Caki2 (cell line): ENCODE results near the gene FBXO4. TPM values are rescaled to one million over a fixed set of nuclear protein-coding genes. Genes with fewer than 3 reads are reported as not detected.
"Not testable (repeated sequence)": the region's sequence is repeated elsewhere in the genome, so short reads cannot be mapped to it uniquely, and the experiment has no call there.

ENCODE experiments used
- DNase-seq: peaks from one replicate; pipeline ENCODE4 v3.0.0-alpha.2; 2015; ENCODE audit warnings: low read depth
- in situ Hi-C: cut with HindIII; loops from 2 replicates; pipeline ENCODE4 v1.10.0; 2016; ENCODE audit warnings: low sequenced_read_pairs, low pct_unique_long_range_greater_than_20kb, mixed read lengths
- total RNA-seq: library from RNA; depleted of rRNA; stranded (reverse); fragments of >200 nt; shearing (Covaris generic); gene quantifications from 2 replicates; pipeline ENCODE4 v1.2.3, GENCODE V29; 2014; ENCODE audit warnings: low replicate concordance

Gene FBXO4
- total RNA-seq, 1 experiment from 2014 or later = 20.6 TPM

- in situ Hi-C loops = no loop called here
- no peak for DNase-seq
Observed at GRCh38 chr5:41908374-41909079, 16.6 kb upstream of the FBXO4 start.

GRCh38 chr5:41918105-41918504, 7.0 kb upstream of the FBXO4 start:
- in situ Hi-C loops = no loop called here
- no peak for DNase-seq

- no peak for DNase-seq
- in situ Hi-C loops = no loop called here
Observed at GRCh38 chr5:41921166-41921565, 3.9 kb upstream of the FBXO4 start.

GRCh38 chr5:41921874-41922273, 3.2 kb upstream of the FBXO4 start:
- in situ Hi-C loops = no loop called here
- no peak for DNase-seq

GRCh38 chr5:41924526-41924871, 582 bp upstream of the FBXO4 start:
- in situ Hi-C loops = no loop called here
- DNase-seq = no peak

GRCh38 chr5:41925555-41925951, 472 bp downstream of the FBXO4 start:
- DNase-seq = no peak
- in situ Hi-C loops = no loop called here

- in situ Hi-C loops = no loop called here
- no peak for DNase-seq
Observed at GRCh38 chr5:41927604-41928003, 2.5 kb downstream of the FBXO4 start.

- in situ Hi-C loops = no loop called here
- no peak for DNase-seq
Observed at GRCh38 chr5:41929035-41929434, 4.0 kb downstream of the FBXO4 start.

- DNase-seq = no peak
- in situ Hi-C loops = no loop called here
Observed at GRCh38 chr5:41932770-41933169, 7.7 kb downstream of the FBXO4 start.

- in situ Hi-C loops = no loop called here
- no peak for DNase-seq
Observed at GRCh38 chr5:41935544-41935943, 10.5 kb downstream of the FBXO4 start.

- in situ Hi-C loops = no loop called here
Observed at GRCh38 chr5:41940641-41941040, 15.6 kb downstream of the FBXO4 start.

GRCh38 chr5:41945332-41945955, 20.4 kb downstream of the FBXO4 start:
- DNase-seq, in situ Hi-C loops: not testable (repeated sequence)

More at GRCh38 chr5:41940641-41941040, 15.6 kb downstream of the FBXO4 start:
- no peak for DNase-seq

GRCh38 chr5:41951224-41951623, 26.1 kb downstream of the FBXO4 start:
- DNase-seq = no peak
- in situ Hi-C loops = no loop called here

GRCh38 chr5:41954286-41954685, 29.2 kb downstream of the FBXO4 start:
- in situ Hi-C loops = no loop called here
- no peak for DNase-seq

GRCh38 chr5:41955432-41956024, 30.4 kb downstream of the FBXO4 start:
- in situ Hi-C loops = no loop called here
- no peak for DNase-seq

- no peak for DNase-seq
- in situ Hi-C loops = no loop called here
Observed at GRCh38 chr5:41956943-41957342, 31.9 kb downstream of the FBXO4 start.

GRCh38 chr5:41960481-41960880, 35.4 kb downstream of the FBXO4 start:
- DNase-seq = no peak
- in situ Hi-C loops = no loop called here

- in situ Hi-C loops = no loop called here
- DNase-seq = no peak
Observed at GRCh38 chr5:41961736-41962135, 36.7 kb downstream of the FBXO4 start.

GRCh38 chr5:41962491-41962890, 37.4 kb downstream of the FBXO4 start:
- in situ Hi-C loops = no loop called here
- no peak for DNase-seq
